NCI-H69 (cell line): Measurements from ENCODE around the gene SBSN.
A peak's percentile ranks its signal among the peaks of the same experiment; 100 is the strongest.

Experiments
- DNase-seq: peaks from one replicate; lab custom pipeline; 2025; lab: John Stamatoyannopoulos, UW

SBSN gene

DNA sequence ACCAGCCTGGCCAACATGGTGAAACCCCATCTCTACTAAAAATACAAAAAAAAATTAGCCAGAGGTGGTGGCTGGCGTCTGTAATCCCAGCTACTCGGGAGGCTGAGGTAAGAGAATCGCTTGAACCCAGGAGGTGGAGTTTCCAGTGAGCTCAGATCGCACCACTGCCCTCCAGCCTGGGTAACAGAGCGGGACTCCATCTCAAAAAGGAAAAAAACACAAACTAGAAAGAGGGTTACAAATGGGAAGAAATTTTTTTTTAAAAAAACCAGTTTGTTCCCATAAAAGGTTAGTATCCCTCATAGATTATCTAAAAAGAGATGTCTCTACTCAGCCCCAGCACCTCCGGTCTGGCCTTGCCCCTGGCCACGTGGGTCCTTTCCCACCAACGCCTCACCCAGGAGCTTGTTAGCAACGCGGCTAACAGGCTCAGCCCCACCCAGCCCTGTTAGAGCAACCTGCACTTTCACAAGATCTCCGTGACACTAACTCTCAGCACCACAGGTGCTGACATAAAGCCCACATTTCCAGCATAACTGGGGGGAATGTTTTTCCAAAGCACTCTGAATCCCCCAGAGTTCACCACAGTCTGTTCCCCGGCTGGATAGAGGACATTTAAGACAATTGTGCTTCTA is 19.0 kb downstream of the SBSN start:
- peak; percentile 58 for DNase-seq

- no peak for DNase-seq
These were observed 20.0 kb downstream of the SBSN start for GRCh38 chr19:35508129-35508528.

DNA sequence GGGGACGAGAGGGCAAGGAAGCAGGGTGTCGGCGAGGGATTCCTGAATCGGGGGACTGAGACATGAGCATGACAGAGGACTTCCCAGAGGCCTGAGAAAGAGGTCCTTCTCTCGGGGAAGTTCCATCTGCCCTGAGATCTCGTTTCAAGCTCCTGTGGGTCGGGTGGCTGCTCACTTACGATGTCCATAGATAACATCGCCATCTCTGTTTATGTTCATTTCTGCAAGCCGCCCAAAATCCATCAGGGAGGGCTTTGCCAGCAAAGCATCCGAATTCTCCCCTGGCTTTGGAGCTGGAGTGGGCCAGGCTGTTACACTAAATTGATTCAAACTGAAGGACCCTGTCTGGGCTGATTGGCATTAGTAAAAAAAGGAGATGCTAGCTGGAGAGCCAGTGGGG is 20.6 kb downstream of the SBSN start:
- DNase-seq = no peak

- no peak for DNase-seq
These were observed 22.1 kb downstream of the SBSN start for GRCh38 chr19:35506011-35506410.

DNA sequence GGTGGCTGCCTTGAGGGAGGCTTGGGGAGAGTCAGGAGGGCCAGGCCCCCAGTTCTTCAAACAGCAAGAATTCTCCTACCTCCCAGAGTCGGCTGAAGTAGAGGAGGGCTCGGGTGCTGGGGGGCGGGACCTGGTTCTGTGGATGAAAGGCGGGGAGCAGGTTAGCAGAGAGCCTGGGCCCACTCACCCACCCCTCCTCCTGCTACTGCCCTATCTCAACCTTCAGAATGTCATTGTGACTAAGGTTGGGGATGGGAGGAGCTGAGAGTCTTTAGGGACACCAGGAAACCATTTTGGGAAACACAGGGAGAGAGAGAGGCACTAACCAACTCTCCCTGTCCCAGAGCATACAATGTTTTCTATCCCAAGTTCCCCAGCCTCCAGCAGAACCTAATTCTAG is 25.4 kb downstream of the SBSN start:
- no peak for DNase-seq

GRCh38 chr19:35501684-35502083 is 26.4 kb downstream of the SBSN start:
- no peak for DNase-seq

DNA sequence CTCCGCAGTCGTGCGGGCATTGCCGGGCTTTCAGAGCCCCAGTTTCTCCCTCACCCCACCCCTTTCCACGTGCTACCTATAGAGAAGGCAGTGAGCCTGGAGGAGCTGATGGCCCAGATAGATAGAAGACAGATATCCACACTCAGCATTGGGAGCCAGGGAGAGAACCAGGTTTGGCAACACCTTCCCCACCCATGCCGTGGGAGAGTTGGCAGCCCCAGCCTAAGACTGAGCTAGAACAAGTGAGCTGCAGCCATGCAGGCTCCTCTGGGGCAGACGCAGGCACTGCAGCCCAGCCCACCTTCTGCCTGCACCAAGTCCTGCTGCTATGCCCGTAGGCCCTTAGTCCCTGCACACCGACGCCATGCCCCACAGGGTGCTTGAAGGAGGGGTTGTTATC is 27.5 kb downstream of the SBSN start:
- DNase-seq = no peak

GRCh38 chr19:35498984-35499527 is 29.1 kb downstream of the SBSN start:
- no peak for DNase-seq

DNA sequence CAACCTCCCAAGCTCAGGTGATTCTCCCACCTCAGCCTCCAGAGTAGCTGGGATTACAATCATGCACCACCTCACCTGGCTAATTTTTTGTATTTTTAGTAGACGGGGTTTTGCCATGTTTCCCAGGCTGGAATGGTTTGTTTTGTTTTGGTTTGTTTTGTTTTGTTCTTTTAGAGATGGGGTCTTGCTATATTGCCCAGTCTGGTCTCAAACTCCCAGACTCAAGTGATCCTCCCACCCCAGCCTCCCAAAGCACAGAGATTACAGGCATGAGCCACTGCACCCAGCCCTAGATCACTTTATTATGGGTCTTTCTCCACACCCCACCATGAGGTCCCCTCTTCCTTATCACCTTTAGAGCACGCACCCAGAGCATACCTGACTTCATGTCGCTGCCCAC is 29.9 kb downstream of the SBSN start:
- DNase-seq = no peak

- DNase-seq = no peak
These were observed 30.7 kb downstream of the SBSN start for GRCh38 chr19:35497406-35497805.

GRCh38 chr19:35495107-35496064 is 32.7 kb downstream of the SBSN start:
- DNase-seq = peak; percentile 68

- no peak for DNase-seq
These were observed 34.1 kb downstream of the SBSN start for GRCh38 chr19:35493971-35494370.

- no peak for DNase-seq
These were observed 36.2 kb downstream of the SBSN start for GRCh38 chr19:35491836-35492360.

- DNase-seq = no peak
These were observed 37.7 kb downstream of the SBSN start, which contains the start of gene KRTDAP for GRCh38 chr19:35490364-35490763. Gene KRTDAP (minus strand): TSS chr19:35490464. CDS start chr19:35490442, 22 bp downstream.

- DNase-seq = no peak
These were observed 39.4 kb downstream of the SBSN start for GRCh38 chr19:35488677-35489076.

DNA sequence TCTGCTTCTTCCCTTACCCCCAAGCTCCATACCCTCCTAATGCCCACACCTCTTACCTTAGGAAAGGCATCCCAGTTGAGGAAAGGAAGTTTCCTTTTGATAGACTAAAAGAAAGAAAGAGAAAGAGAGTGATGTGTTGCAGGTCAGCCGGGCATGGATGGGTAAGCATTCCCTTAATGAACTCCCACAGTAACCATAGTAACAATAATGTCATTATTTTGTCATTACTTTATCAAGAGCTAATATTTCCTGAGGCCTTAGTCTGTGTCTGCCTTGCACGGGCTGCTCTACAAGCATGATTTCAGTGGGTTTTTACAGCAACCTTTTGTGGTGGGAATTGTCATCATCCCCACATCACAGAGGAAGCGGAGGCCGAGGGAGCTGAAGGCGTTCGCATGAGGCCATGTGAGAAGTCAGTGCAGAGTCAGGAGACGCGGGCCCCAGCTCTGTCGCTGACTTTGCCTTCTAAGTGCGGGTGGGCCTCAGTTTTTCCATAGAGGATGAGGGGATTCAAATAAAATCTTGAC is 40.4 kb downstream of the SBSN start:
- DNase-seq = no peak

DNA sequence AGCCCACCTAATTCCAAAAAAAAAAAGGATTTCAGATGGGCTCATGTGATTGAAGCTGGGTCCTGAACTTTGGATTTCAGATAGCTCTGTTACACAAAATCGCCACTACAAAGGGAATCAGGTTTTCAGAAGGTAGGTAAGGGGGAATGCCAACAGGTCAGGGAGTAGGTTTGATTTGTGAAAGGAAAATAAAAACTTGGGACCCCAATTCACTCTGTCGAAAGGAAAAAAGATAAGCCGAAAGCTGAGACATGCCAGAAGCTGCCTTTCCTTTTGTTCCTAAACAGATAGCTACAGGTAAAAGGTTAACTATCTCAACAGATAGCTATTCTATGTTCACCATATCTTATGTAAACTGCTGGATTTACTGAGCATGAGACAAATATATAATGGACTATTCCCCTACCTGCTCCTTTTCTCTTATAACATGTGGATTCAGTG is 41.8 kb downstream of the SBSN start:
- no peak for DNase-seq

DNA sequence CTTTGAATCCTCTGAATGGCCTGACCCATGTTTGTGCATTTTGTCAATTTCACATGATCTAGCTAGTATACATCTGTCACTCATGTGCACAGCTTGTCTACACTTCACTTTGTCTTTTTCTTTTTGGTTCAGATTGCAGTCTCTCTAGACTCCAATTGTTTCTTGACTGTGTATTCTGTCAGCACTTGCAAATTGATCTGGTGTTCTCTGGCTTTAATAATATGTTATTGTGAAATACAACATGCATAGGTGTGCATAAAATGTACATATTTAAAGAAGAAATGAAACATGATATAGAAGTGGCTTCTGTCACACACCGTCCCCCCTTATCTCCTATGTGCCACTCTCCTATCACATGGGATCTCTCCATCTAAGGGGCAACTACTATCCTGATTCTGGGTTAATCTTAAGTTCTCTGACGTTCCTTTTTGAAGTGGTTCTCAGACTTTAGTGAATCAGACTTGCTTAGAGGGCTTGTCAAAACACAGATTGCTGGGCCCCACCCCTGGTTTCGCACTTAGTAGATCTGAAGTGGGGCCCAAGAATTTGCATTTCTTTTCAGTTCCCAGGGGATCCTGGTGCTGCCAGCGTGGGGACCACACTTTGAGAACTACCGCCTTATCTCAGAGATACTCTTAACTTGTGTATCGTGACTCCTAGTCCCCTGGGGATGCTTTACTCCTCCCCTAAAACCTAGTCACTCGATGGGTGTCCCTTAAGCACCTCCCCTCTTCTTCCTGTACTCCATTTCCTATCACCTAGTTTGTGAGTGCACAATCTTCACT is 43.7 kb downstream of the SBSN start:
- no peak for DNase-seq

GRCh38 chr19:35483089-35483488 is 45.0 kb downstream of the SBSN start:
- no peak for DNase-seq

- peak; percentile 69 for DNase-seq
These were observed 49.1 kb downstream of the SBSN start for GRCh38 chr19:35478794-35479677.

DNA sequence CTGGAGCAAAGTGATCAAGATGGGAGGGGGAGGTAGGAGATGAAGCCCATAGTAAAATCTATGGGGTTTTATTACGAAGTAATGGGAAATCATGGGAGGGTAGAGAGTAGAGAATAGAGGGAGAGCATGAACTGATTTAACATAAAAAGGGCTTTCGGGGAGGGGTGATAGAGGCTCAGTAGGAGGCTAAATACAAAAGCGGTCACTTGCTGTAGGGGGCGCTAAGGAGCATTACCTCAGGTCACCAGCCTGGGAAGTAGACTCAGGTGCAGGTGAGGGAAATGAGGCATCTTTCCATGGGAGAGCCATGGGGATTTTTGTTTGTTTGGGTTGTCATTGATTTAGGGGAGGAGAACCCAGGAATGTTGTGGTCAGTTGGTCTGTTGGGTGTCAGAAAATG is 52.0 kb downstream of the SBSN start:
- DNase-seq = peak; percentile 14
